ENCODE results near the gene PPT2. TPM values are rescaled to one million over a fixed set of nuclear protein-coding genes. Genes with fewer than 3 reads are reported as not detected.

Gene PPT2
- total and polyA plus RNA-seq, 2 of the 8 experiments (the other 6 are each of a cell fraction or from before 2014, with no cell fraction given): 24.1 to 39.5 TPM

DNA sequence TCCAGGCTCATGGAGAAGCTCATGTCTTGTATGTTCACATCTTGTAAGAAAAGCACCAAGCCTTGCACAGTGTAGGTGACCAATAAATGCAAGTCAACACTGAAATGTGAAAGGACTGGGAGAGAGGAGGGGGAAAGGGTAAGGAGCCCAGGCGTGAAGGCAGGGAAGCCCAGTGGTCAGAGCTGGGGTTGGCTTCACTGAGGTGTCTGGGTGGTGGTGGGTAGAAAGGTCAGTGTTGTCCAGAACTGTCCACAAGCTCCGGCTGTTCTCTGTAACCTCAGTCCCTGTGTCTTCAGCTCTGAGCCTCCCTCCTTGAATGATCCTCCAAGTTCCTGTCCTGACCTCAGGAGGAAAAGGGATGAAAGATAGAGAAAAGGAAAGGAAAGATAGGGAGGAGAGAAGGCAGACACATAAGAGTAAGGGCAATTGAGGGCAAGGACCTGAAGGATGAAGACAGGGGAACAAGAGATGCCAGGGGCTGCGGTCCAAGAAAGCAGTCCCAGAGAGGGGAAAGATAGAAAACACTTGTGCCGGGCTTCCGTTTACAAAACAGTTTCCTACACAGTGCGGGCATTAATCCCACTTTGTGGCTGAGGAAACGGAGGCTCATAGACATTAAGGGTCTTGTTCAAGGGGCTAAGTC, 42.4 kb upstream of the PPT2 start:
- Histone ChIP-seq H3K9me3 (ENCODE audit: insufficient read depth in 2 of 2, low read depth in 1 of 2, low read length in 1 of 2) (no peaks in the 10 kb centered on the region), H3K4ac (replicated peaks; ENCODE audit: insufficient read length, low read depth, low read length) (no peak overlapping the region), H2AFZ (ENCODE audit: low read length) (no peak overlapping the region), H2BK12ac (ENCODE audit: low read depth, low read length) (no peak overlapping the region), H3K27me3 (replicated peaks in 1 of 4; ENCODE audit: control insufficient read depth in 3 of 4, extremely low read depth in 1 of 4, insufficient read depth in 3 of 4, low read length in 3 of 4) (peaks cover 0 to 10% (median 6%) of the 10 kb centered on the region in 4 experiments; a peak in 5 of 7 replicates), H3K4me3 (ENCODE audit: extremely low read depth in 1 of 4, insufficient read depth in 2 of 4, low read depth in 3 of 4, low read length in 4 of 4) (no peak overlapping the region), H2BK15ac (ENCODE audit: low read length) (no peak overlapping the region), H3K56ac (replicated peaks; ENCODE audit: insufficient read length, low read depth, low read length) (no peak overlapping the region), H2BK20ac (ENCODE audit: low read length) (no peak overlapping the region), H3K18ac (ENCODE audit: extremely low read depth, low read length) (no peak overlapping the region), H3K23me2 (ENCODE audit: low read depth, low read length) (no peaks in the 10 kb centered on the region), H4K91ac (replicated peaks; ENCODE audit: insufficient read length, low read length) (no peak overlapping the region), H3K27ac (ENCODE audit: low read depth, low read length) (no peak overlapping the region), H3K79me1 (ENCODE audit: low read depth, low read length) (no peaks in the 10 kb centered on the region), H2BK120ac (replicated peaks; ENCODE audit: low read depth, low read length) (no peak overlapping the region), H3K4me2 (ENCODE audit: insufficient read depth in 1 of 2, low read depth in 2 of 2, low read length in 2 of 2) (no peak overlapping the region), H4K8ac (ENCODE audit: extremely low read depth, insufficient read depth, low read length) (no peak overlapping the region), H3K36me3 (ENCODE audit: control insufficient read depth in 2 of 4, insufficient read depth in 4 of 4, low read length in 3 of 4) (peaks cover 0 to 6% (median under 1%) of the 10 kb centered on the region in 4 experiments; a peak in 3 of 8 replicates), H3K14ac (ENCODE audit: insufficient read length) (no peak overlapping the region), H4K20me1 (replicated peaks in 1 of 2; ENCODE audit: control insufficient read depth in 1 of 2, insufficient read depth in 2 of 2, low read length in 2 of 2) (peaks cover 3 to 5% of the 10 kb centered on the region in 2 experiments), H2AK5ac (ENCODE audit: low read depth, low read length) (no peak overlapping the region), H3K23ac (ENCODE audit: insufficient read length) (no peak overlapping the region), H4K5ac (ENCODE audit: insufficient read length, low read depth, low read length) (no peak overlapping the region), H3K9ac (replicated peaks in 1 of 4; ENCODE audit: extremely low read depth in 1 of 4, low read depth in 3 of 4, low read length in 3 of 4) (no peak overlapping the region), H3K79me2 (ENCODE audit: control insufficient read depth in 1 of 2, insufficient read depth in 2 of 2, low read length in 2 of 2) (no peaks in the 10 kb centered on the region), H3K4me1 (replicated peaks in 1 of 4; ENCODE audit: control insufficient read depth in 3 of 4, insufficient read depth in 4 of 4, low read length in 3 of 4) (peaks cover 2 to 15% (median 9%) of the 10 kb centered on the region in 4 experiments), H2BK5ac (ENCODE audit: low read depth, low read length) (no peak overlapping the region)
- DNase-seq (ENCODE audit: low read depth in 1 of 2, low spot score in 2 of 2): no peak
- 93% methylated on average over 7 of the region's 7 CpGs; no CpG with 5 or more reads in 1 of the 2 experiments for WGBS, 2 experiments (ENCODE audit: extremely low coverage in 1 of 2, insufficient coverage in 1 of 2, insufficient read length in 1 of 2, insufficient replicate concordance in 2 of 2, low coverage in 1 of 2, low lambda C conversion rate in 2 of 2, missing lambda C conversion rate in 1 of 2)
- CTCF ChIA-PET (ENCODE audit: partially characterized antibody): interaction anchor here (0.6 to 6.0 kb wide), 8 partner anchors 7 to 63 kb away, joined by 3 to 49 read pairs (median 4); no protein-coding TSS in a partner anchor
- POLR2A ChIA-PET (ENCODE audit: partially characterized antibody): interaction anchor here (0.7 to 2.7 kb wide), 12 partner anchors 11 to 140 kb away, joined by 3 to 16 read pairs (median 4); partner anchors contain the start of genes DXO and FKBPL
- no peak for FAIRE-seq
- no peak for TF ChIP-seq RFX5 (IDR thresholded peaks at IDR 0.05; ENCODE audit: borderline replicate concordance, low read depth, low read length)
- no peak for TF ChIP-seq CTBP2 (IDR thresholded peaks at IDR 0.05; ENCODE audit: borderline replicate concordance, insufficient read depth, insufficient read length, low read length)
- TF ChIP-seq NRF1 (IDR thresholded peaks at IDR 0.05; ENCODE audit: low read depth, low read length): no peak
- TF ChIP-seq SP1 (IDR thresholded peaks at IDR 0.05; ENCODE audit: low read depth, low read length): no peak
- no peak for TF ChIP-seq BRCA1 (IDR thresholded peaks at IDR 0.05; ENCODE audit: low read depth, low read length)
- TF ChIP-seq CHD2 (IDR thresholded peaks at IDR 0.05; ENCODE audit: low read length): no peak
- TF ChIP-seq JUND (IDR thresholded peaks at IDR 0.05; ENCODE audit: low read length): no peak
- TF ChIP-seq SRF (IDR thresholded peaks at IDR 0.05; ENCODE audit: low read depth, low read length): no peak
- no peak for TF ChIP-seq ASH2L (IDR thresholded peaks at IDR 0.05; ENCODE audit: low read length)
- no peak for TF ChIP-seq TAF1 (IDR thresholded peaks at IDR 0.05; ENCODE audit: low read depth, low read length)
- no peak for TF ChIP-seq ATF2 (IDR thresholded peaks at IDR 0.05; ENCODE audit: low read length)
- TF ChIP-seq BCL11A (IDR thresholded peaks at IDR 0.05; ENCODE audit: low read depth in 2 of 2, low read length in 2 of 2): no peak

Data from H1 (cell line).